HL-60 (cell line): ENCODE results near the gene STMN1.

Experiments
- POLR2AphosphoS5 ChIP-seq: IDR thresholded peaks from 2 replicates; pipeline ENCODE4 v1.6.1; 2012; ENCODE audit warnings: low read depth
- SPI1 ChIP-seq: IDR thresholded peaks from 2 replicates; pipeline ENCODE4 v1.6.1; 2012; ENCODE audit warnings: low read depth, mild to moderate bottlenecking, borderline replicate concordance
- TF ChIP-seq, protein P1 (sequence below): IDR thresholded peaks from one replicate; pipeline ENCODE4 v1.5.1; 2011; ENCODE audit warnings: low read length, control low read depth, inconsistent platforms; ENCODE audit not compliant: insufficient read depth

DNA sequence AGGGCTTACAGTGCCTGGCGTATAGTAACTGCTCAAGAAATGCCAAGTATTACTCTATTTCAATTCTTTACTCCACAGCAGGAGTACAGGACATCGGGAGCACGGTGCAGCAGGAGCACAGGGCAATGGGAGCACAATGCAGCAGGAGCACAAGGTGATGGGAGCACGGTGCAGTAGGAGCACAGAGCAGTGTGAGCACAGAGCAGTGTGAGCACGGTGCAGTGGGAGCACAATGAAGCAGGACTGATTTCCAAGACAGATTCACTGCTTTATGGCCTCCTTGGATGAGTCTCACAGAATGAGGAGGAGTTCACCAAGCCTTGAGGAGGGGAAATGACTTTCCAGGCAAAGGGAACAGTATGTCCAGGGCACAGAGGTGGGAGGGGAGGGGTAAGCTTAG lies 25.7 kb downstream of the STMN1 start:
- TF ChIP-seq, protein P1, sequence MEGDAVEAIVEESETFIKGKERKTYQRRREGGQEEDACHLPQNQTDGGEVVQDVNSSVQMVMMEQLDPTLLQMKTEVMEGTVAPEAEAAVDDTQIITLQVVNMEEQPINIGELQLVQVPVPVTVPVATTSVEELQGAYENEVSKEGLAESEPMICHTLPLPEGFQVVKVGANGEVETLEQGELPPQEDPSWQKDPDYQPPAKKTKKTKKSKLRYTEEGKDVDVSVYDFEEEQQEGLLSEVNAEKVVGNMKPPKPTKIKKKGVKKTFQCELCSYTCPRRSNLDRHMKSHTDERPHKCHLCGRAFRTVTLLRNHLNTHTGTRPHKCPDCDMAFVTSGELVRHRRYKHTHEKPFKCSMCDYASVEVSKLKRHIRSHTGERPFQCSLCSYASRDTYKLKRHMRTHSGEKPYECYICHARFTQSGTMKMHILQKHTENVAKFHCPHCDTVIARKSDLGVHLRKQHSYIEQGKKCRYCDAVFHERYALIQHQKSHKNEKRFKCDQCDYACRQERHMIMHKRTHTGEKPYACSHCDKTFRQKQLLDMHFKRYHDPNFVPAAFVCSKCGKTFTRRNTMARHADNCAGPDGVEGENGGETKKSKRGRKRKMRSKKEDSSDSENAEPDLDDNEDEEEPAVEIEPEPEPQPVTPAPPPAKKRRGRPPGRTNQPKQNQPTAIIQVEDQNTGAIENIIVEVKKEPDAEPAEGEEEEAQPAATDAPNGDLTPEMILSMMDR = no peak
- TF ChIP-seq POLR2AphosphoS5 (no peak), SPI1 (no peak)
